ENCODE results near the gene NUP93.

The NUP93 gene

GRCh38 chr16:56773532-56773931, 43.6 kb downstream of the NUP93 start:
- DNase-seq (ENCODE audit: low read depth): no peak
- no peak overlapping the region for H3K4me3 ChIP-seq (ENCODE audit: low read depth, low read length)
- TF ChIP-seq, protein P1, sequence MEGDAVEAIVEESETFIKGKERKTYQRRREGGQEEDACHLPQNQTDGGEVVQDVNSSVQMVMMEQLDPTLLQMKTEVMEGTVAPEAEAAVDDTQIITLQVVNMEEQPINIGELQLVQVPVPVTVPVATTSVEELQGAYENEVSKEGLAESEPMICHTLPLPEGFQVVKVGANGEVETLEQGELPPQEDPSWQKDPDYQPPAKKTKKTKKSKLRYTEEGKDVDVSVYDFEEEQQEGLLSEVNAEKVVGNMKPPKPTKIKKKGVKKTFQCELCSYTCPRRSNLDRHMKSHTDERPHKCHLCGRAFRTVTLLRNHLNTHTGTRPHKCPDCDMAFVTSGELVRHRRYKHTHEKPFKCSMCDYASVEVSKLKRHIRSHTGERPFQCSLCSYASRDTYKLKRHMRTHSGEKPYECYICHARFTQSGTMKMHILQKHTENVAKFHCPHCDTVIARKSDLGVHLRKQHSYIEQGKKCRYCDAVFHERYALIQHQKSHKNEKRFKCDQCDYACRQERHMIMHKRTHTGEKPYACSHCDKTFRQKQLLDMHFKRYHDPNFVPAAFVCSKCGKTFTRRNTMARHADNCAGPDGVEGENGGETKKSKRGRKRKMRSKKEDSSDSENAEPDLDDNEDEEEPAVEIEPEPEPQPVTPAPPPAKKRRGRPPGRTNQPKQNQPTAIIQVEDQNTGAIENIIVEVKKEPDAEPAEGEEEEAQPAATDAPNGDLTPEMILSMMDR (IDR thresholded peaks at IDR 0.05; ENCODE audit: low read depth, low read length): no peak
- TF ChIP-seq POLR2A (IDR thresholded peaks at IDR 0.05; ENCODE audit: extremely low read depth, insufficient read length): no peak
- TF ChIP-seq, protein P2, sequence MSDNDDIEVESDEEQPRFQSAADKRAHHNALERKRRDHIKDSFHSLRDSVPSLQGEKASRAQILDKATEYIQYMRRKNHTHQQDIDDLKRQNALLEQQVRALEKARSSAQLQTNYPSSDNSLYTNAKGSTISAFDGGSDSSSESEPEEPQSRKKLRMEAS (IDR thresholded peaks at IDR 0.05; ENCODE audit: low read depth, low read length): no peak
- no peak for TF ChIP-seq MYC (IDR thresholded peaks at IDR 0.05; ENCODE audit: low read depth, low read length)

- TF ChIP-seq MYC (IDR thresholded peaks at IDR 0.05; ENCODE audit: low read depth, low read length) (no peak), POLR2A (IDR thresholded peaks at IDR 0.05; ENCODE audit: extremely low read depth, insufficient read length) (no peak)
- TF ChIP-seq, protein P1 (IDR thresholded peaks at IDR 0.05; ENCODE audit: low read depth, low read length): no peak
- TF ChIP-seq, protein P2 (IDR thresholded peaks at IDR 0.05; ENCODE audit: low read depth, low read length): no peak
Measured at GRCh38 chr16:56774016-56774680, 44.2 kb downstream of the NUP93 start.

GRCh38 chr16:56775162-56775561, 45.2 kb downstream of the NUP93 start:
- TF ChIP-seq, protein P1 (IDR thresholded peaks at IDR 0.05; ENCODE audit: low read depth, low read length): no peak
- TF ChIP-seq MYC (IDR thresholded peaks at IDR 0.05; ENCODE audit: low read depth, low read length) (no peak), POLR2A (IDR thresholded peaks at IDR 0.05; ENCODE audit: extremely low read depth, insufficient read length) (no peak)
- TF ChIP-seq, protein P2 (IDR thresholded peaks at IDR 0.05; ENCODE audit: low read depth, low read length): no peak
- H3K4me3 ChIP-seq (ENCODE audit: low read depth, low read length): no peak overlapping the region
- no peak for DNase-seq (ENCODE audit: low read depth)

More at GRCh38 chr16:56774016-56774680, 44.2 kb downstream of the NUP93 start:
- no peak for DNase-seq (ENCODE audit: low read depth)
- no peak overlapping the region for H3K4me3 ChIP-seq (ENCODE audit: low read depth, low read length)

GRCh38 chr16:56776562-56776961, 46.6 kb downstream of the NUP93 start:
- no peak for DNase-seq (ENCODE audit: low read depth)

GRCh38 chr16:56777001-56777400, 47.1 kb downstream of the NUP93 start:
- DNase-seq (ENCODE audit: low read depth): no peak
- no peak overlapping the region for H3K4me3 ChIP-seq (ENCODE audit: low read depth, low read length)
- TF ChIP-seq, protein P1 (IDR thresholded peaks at IDR 0.05; ENCODE audit: low read depth, low read length): no peak
- TF ChIP-seq, protein P2 (IDR thresholded peaks at IDR 0.05; ENCODE audit: low read depth, low read length): no peak
- TF ChIP-seq MYC (IDR thresholded peaks at IDR 0.05; ENCODE audit: low read depth, low read length) (no peak), POLR2A (IDR thresholded peaks at IDR 0.05; ENCODE audit: extremely low read depth, insufficient read length) (no peak)

More at GRCh38 chr16:56776562-56776961, 46.6 kb downstream of the NUP93 start:
- TF ChIP-seq POLR2A (IDR thresholded peaks at IDR 0.05; ENCODE audit: extremely low read depth, insufficient read length): no peak
- TF ChIP-seq, protein P2 (IDR thresholded peaks at IDR 0.05; ENCODE audit: low read depth, low read length): no peak
- no peak for TF ChIP-seq MYC (IDR thresholded peaks at IDR 0.05; ENCODE audit: low read depth, low read length)
- TF ChIP-seq, protein P1 (IDR thresholded peaks at IDR 0.05; ENCODE audit: low read depth, low read length): no peak
- H3K4me3 ChIP-seq (ENCODE audit: low read depth, low read length): no peak overlapping the region
